Measurements from ENCODE around the gene NRARP.

Gene NRARP

DNA sequence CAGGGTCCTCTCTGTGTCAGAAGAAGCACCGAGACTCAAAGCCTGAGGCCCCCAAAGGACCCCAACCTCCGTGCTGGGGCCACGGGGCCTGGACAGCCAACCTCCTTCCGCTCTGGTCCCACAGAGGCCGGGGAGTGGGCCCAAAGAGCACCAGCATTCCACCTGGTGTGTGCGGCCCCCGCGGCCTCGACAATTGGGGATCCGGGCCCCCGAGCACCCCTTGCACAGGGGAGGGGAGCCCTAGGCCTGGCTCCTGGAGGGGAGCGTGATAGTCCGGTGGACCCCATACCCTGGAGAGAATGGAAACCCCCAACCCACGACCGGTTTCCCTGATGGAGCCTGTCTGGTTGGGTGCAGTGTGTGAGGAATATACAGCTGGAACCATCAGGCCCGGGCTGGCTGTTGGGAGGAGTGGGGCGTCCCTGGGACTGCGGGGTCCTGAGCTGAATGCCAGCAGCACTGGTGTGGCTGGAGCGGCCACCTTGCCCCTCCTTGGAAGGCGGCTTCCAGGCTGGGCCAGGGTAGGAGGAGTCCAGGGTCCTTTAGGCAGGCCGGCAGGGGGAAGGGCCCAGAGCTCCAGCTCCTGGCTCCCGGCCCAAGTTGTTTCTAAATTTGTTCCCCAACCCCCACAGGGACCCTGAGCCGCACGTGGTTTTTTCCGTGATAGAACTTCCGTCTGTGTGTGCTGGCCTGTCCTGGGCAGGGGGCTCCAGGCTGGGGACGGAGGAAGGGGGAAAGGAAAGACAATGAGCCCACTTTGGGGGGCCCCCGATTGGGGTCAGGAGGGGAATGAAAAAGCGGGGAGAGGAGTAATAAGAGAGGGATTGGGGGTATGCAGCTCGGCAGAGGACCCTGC is 25.4 kb downstream of the NRARP start:
- Histone ChIP-seq H3K27me3 (ENCODE audit: insufficient read depth, low read depth) (no peaks in the 10 kb centered on the region), H4K20me1 (ENCODE audit: insufficient read depth) (no peaks in the 10 kb centered on the region), H3K9ac (no peak overlapping the region), H3K4me3 (IDR thresholded peaks at IDR 0.05; ENCODE audit: insufficient read depth, low read depth, low read length) (no peak overlapping the region), H3K4me1 (ENCODE audit: low read depth, poor library complexity, severe bottlenecking) (peaks cover 5% of the 10 kb centered on the region), H3K79me2 (ENCODE audit: insufficient read depth, low read depth) (no peaks in the 10 kb centered on the region), H2AFZ (ENCODE audit: low read depth) (no peak overlapping the region), H3K36me3 (ENCODE audit: insufficient read depth) (no peaks in the 10 kb centered on the region), H3K4me2 (no peak overlapping the region), H3K27ac (no peak overlapping the region)
- TF ChIP-seq, protein P1, sequence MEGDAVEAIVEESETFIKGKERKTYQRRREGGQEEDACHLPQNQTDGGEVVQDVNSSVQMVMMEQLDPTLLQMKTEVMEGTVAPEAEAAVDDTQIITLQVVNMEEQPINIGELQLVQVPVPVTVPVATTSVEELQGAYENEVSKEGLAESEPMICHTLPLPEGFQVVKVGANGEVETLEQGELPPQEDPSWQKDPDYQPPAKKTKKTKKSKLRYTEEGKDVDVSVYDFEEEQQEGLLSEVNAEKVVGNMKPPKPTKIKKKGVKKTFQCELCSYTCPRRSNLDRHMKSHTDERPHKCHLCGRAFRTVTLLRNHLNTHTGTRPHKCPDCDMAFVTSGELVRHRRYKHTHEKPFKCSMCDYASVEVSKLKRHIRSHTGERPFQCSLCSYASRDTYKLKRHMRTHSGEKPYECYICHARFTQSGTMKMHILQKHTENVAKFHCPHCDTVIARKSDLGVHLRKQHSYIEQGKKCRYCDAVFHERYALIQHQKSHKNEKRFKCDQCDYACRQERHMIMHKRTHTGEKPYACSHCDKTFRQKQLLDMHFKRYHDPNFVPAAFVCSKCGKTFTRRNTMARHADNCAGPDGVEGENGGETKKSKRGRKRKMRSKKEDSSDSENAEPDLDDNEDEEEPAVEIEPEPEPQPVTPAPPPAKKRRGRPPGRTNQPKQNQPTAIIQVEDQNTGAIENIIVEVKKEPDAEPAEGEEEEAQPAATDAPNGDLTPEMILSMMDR (conservative IDR thresholded peaks at IDR 0.05; ENCODE audit: low read depth, low read length): no peak

DNA sequence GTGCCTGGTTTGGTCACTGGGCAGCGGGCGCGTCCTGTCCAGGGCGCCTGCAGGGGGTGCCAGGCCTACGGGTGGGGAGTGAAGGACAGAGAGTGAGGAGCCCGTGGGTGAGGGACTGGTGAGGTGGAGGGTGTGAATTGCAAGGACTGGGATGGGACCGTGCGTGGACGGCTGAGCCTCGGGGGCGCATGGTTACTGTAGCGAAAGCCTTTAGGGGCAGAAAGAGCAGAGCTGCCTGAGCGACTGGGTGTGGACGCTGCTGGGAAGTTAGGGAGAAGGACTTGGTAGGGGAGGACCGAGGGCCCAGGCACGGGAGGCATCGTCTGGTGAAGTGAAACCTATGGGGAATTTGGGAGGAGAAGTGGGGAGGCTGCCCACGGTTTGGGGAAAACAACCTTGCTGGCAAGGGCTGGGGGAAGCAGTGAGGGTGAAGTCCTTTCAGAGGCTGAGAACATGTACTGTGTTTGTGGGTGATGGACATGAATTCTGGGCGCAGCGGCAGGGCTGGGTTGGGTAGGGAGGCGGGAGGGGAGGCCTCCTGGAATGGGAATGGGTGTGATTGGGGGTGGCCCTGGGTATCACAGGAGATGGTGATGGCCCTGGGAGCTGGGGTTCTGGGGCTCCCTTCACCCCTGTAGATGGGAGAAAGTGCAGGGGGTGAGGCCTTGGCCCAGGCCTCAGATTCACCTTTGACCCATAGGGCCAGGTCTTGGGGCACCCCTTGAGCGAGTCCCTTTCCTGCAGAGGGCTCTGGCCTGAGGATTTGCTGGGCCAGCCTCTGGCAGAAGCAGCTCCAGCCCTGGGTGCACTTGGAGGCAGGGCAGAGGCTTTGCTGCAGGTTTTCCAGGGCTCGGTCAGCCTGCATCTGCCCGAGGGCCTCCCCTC is 26.2 kb downstream of the NRARP start:
- H3K79me2 ChIP-seq (ENCODE audit: insufficient read depth, low read depth): no peaks in the 10 kb centered on the region
- no peak overlapping the region for H3K4me3 ChIP-seq (IDR thresholded peaks at IDR 0.05; ENCODE audit: insufficient read depth, low read depth, low read length)
- no peaks in the 10 kb centered on the region for H3K27me3 ChIP-seq (ENCODE audit: insufficient read depth, low read depth)
- H3K36me3 ChIP-seq (ENCODE audit: insufficient read depth): no peaks in the 10 kb centered on the region
- TF ChIP-seq, protein P1 (conservative IDR thresholded peaks at IDR 0.05; ENCODE audit: low read depth, low read length): no peak
- H2AFZ ChIP-seq (ENCODE audit: low read depth): no peak overlapping the region
- no peak overlapping the region for H3K27ac ChIP-seq
- no peak overlapping the region for H3K9ac ChIP-seq
- no peak overlapping the region for H3K4me2 ChIP-seq
- H3K4me1 ChIP-seq (ENCODE audit: low read depth, poor library complexity, severe bottlenecking): peaks cover 14% of the 10 kb centered on the region
- H4K20me1 ChIP-seq (ENCODE audit: insufficient read depth): no peaks in the 10 kb centered on the region

DNA sequence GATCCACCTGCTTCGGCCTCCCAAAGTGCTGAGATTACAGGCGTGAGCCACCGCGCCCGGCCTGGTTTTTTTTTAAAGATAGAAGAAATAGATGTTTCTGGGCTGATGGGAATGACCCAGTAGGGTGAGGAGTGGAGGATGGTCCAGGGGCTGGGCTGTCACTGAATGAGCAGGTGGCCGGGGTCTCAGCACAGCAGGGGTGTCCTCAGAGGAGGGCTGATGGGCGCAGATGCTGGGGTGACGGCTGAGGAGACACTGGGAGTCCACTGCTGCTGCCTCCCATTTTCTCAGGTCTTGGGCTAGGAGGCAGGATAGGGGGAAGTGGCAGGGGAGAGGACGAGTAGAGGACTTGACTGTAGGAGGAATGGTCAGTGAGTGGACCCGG is 26.9 kb downstream of the NRARP start:
- no peaks in the 10 kb centered on the region for H3K79me2 ChIP-seq (ENCODE audit: insufficient read depth, low read depth)
- no peak overlapping the region for H3K4me2 ChIP-seq
- H3K4me3 ChIP-seq (IDR thresholded peaks at IDR 0.05; ENCODE audit: insufficient read depth, low read depth, low read length): no peak overlapping the region
- no peak overlapping the region for H2AFZ ChIP-seq (ENCODE audit: low read depth)
- no peaks in the 10 kb centered on the region for H4K20me1 ChIP-seq (ENCODE audit: insufficient read depth)
- no peak overlapping the region for H3K27ac ChIP-seq
- TF ChIP-seq, protein P1 (conservative IDR thresholded peaks at IDR 0.05; ENCODE audit: low read depth, low read length): no peak
- peaks cover 20% of the 10 kb centered on the region for H3K4me1 ChIP-seq (ENCODE audit: low read depth, poor library complexity, severe bottlenecking)
- H3K9ac ChIP-seq: no peak overlapping the region
- H3K27me3 ChIP-seq (ENCODE audit: insufficient read depth, low read depth): no peaks in the 10 kb centered on the region
- H3K36me3 ChIP-seq (ENCODE audit: insufficient read depth): no peaks in the 10 kb centered on the region

- H3K4me1 ChIP-seq (ENCODE audit: low read depth, poor library complexity, severe bottlenecking): peaks cover 26% of the 10 kb centered on the region
- no peaks in the 10 kb centered on the region for H3K36me3 ChIP-seq (ENCODE audit: insufficient read depth)
Observed at GRCh38 chr9:137273611-137274320, 28.3 kb downstream of the NRARP start.

More at GRCh38 chr9:137273611-137274320, 28.3 kb downstream of the NRARP start:
- TF ChIP-seq, protein P1 (conservative IDR thresholded peaks at IDR 0.05; ENCODE audit: low read depth, low read length): no peak
- Histone ChIP-seq H3K27me3 (ENCODE audit: insufficient read depth, low read depth) (no peaks in the 10 kb centered on the region), H2AFZ (ENCODE audit: low read depth) (no peak overlapping the region), H3K4me2 (no peak overlapping the region), H3K9ac (no peak overlapping the region), H3K79me2 (ENCODE audit: insufficient read depth, low read depth) (no peaks in the 10 kb centered on the region), H3K27ac (no peak overlapping the region), H4K20me1 (ENCODE audit: insufficient read depth) (no peaks in the 10 kb centered on the region), H3K4me3 (IDR thresholded peaks at IDR 0.05; ENCODE audit: insufficient read depth, low read depth, low read length) (no peak overlapping the region)

Data from KMS-11 (cell line).